Stimulated activated CD4-positive, alpha-beta T cell treated with anti-CD3 and anti-CD28 coated beads, Interleukin-1b, Interleukin-23, amount 100 ng/mL, for 1 hour (primary cell): Measurements from ENCODE around the gene NIPAL3.
"Not testable (repeated sequence)": the region's sequence is repeated elsewhere in the genome, so short reads cannot be mapped to it uniquely, and the experiment has no call there.

Experiments
- DNase-seq, 2 donors: peaks; one replicate each; pipeline ENCODE4 v3.0.0-alpha.2; 2020; ENCODE audit warnings: low read depth in 2 of 2

NIPAL3 gene

DNA sequence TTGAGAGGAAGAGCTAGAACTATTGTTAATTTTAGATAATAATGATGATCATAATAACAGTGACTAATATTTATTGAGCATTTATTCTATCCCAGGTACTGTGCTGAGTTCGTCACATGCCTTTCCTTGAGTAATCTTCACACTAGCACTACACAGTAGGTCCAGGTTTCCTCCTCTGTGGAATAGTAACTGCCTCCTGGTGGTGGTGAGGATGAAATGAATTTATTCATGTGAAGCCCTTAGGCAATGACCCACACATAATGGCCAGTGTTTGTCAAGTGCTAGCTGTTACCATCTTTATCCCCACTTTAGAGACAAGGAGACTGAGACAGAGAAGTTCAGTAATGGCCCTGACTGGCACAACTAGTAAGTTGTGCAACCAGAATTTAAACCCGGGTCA is 5.9 kb downstream of the NIPAL3 start:
- no peak for DNase-seq

- DNase-seq: no peak
Observed at GRCh38 chr1:24424207-24424606, 8.6 kb downstream of the NIPAL3 start.

GRCh38 chr1:24424990-24425389 is 9.4 kb downstream of the NIPAL3 start:
- no peak for DNase-seq

- no peak for DNase-seq
Observed at GRCh38 chr1:24425441-24425840, 9.8 kb downstream of the NIPAL3 start.

- no peak for DNase-seq
Observed at GRCh38 chr1:24425922-24426321, 10.3 kb downstream of the NIPAL3 start.

- no peak for DNase-seq
Observed at GRCh38 chr1:24426744-24427544, 11.3 kb downstream of the NIPAL3 start.

DNA sequence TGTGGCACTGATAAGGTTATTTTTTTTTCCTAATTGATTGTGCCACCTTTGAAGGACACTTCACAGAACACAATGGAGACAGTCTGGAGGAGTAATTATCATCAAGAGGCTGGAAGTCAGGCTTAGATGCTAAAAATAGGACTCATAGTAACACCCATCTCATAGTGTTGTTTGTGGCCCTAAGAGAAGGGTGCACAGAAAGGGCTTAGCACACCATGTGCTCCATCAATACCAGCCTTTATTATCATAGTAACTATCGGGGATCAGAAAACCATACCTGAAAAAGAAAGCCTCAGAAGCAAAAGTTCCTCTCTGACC is 11.9 kb downstream of the NIPAL3 start:
- no peak for DNase-seq

DNA sequence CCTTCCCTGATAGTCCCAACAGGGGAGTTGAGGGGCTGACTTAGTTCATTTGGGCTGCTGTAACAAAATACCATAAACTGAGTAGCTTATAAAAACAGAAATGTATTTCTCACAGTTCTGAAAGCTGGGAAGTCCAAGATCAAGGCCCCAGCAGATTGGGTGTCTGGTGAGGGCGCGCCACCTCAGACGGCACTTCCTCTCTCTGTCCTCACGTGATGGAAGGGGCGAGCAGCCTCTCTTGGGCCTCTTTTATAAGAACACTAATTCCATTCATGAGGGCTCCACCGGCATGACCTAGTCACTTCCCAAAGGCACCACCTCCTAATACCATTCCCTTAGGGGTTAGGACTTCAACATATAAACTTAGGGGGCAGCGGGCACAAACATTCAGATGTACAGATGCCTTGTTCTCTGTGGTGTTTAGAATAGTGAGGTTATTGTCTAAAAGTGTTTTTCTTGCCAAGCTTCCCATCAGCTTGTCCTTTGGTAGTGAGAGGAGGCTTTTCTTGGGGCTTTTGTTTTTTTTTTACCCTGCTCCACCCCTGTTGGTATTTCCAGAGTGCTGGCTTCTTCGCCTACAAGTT is 20.3 kb downstream of the NIPAL3 start:
- DNase-seq: no peak

- DNase-seq: no peak
Observed at GRCh38 chr1:24437631-24438396, 22.2 kb downstream of the NIPAL3 start.

DNA sequence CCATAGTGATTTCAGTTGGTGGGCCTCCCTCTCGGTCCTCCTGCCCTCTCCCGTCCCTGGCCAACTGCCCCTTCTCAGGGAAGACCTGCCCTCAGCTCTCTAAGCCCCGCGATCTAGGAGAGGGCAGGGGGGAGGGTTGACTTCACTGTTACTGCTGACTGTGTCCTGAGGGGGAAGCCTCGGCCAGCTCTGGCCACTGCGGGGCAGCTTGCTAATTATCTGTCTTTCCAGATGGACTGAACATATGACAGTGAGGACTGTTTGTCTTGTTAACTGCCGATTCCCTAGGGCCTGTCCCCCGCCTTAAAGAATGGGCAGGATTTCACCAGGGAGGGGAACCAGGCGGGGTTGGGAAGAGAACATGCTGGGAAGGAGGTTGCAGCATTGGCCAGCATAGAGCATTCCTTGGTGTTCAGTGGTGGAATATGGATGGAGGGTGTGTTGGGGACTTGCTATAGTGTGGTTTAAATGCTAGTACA is 22.9 kb downstream of the NIPAL3 start:
- no peak for DNase-seq

DNA sequence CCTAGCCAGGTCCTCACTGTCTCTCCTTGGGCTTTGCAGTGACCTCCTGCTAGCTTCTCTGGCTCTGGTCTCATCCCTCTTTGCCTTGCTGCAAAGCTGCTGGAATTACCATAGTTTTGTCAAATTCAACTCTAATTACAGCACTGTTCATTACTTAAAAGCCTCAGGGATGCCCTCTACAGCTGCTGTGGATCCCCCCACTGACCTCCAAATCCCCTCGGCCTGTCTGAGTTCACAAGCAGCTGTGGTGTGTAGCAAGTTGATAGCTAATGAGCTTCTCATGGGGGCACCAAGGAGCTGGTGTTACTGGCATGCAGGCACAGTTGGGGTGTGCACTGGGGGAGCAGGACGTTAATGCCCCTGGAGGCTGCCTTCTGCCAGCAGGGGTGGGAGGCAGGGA is 24.8 kb downstream of the NIPAL3 start:
- DNase-seq: no peak

- DNase-seq: no peak
Observed at GRCh38 chr1:24441480-24441879, 25.9 kb downstream of the NIPAL3 start.

GRCh38 chr1:24441996-24442668 is 26.5 kb downstream of the NIPAL3 start:
- no peak for DNase-seq

GRCh38 chr1:24442764-24443163 is 27.2 kb downstream of the NIPAL3 start:
- no peak for DNase-seq

- no peak for DNase-seq
Observed at GRCh38 chr1:24443241-24443656, 27.6 kb downstream of the NIPAL3 start.

DNA sequence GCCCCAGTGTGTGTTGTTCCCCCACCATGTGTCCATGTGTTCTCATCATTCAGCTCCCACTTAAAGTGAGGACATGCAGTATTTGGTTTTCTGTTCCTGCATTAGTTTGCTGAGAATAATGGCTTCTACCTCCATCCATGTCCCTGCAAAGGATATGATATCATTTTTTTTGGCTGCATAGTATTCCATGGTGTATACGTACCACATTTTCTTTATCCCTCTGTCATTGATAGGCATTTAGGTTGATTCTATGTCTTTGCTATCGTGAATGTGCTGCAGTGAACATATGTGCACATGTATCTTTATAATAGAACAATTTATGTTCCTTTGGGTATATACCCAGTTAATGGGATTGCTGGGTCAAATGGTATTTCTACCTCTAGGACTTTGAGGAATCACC is 30.8 kb downstream of the NIPAL3 start:
- DNase-seq: not testable (repeated sequence)

GRCh38 chr1:24450316-24450715 is 34.7 kb downstream of the NIPAL3 start:
- DNase-seq: no peak

GRCh38 chr1:24450857-24451397 is 35.3 kb downstream of the NIPAL3 start:
- DNase-seq: no peak

- DNase-seq: no peak
Observed at GRCh38 chr1:24451746-24452145, 36.1 kb downstream of the NIPAL3 start.

GRCh38 chr1:24452922-24453485 is 37.4 kb downstream of the NIPAL3 start:
- DNase-seq: no peak

DNA sequence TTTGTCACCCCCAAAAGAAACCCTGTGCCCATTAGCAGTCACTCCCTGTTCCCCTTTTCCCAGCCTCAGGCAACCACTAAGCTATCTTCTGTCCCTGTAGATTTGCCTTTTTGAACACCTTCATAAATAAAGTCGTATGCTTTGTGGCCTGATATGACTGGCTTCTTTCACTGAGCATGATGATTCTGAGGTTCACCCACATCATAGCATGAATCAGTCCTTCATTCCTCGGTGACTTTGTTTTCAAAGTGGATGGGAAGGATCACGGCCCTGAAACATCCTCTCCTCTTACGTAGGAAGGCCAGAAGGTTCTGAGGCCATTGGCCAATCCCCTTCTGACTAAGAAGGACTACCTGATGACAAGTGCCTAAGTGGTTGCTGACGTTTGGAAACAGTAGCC is 39.1 kb downstream of the NIPAL3 start:
- DNase-seq: no peak

- DNase-seq: no peak
Observed at GRCh38 chr1:24455272-24455671, 39.7 kb downstream of the NIPAL3 start.
